Activated T-helper 1 cell treated with Interleukin-2 at 50 U/mL for 16 hours (primary cell): Measurements from ENCODE around the gene HBP1.
"Not testable (repeated sequence)": the region's sequence is repeated elsewhere in the genome, so short reads cannot be mapped to it uniquely, and the experiment has no call there.

Source experiments
- DNase-seq: peaks from one replicate; pipeline ENCODE4 v3.0.0-alpha.2; 2020; ENCODE audit warnings: low read depth

The HBP1 gene

DNA sequence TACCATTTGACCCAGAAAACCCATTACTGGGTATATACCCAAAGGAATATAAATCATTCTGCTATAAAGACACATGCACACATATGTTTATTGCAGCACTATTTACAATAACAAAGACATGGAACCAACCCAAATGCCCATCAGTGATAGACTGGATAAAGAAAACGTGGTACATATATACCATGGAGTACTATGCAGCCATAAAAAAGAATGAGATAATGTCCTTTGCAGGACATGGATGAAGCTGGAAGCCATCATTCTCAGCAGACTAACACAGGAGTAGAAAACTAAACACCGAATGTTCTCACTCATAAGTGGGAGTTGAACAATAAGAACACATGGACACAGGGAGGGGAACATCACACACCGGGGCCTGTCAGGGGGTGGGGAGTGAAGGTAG is 13.1 kb upstream of the HBP1 start:
- not testable (repeated sequence) for DNase-seq

DNA sequence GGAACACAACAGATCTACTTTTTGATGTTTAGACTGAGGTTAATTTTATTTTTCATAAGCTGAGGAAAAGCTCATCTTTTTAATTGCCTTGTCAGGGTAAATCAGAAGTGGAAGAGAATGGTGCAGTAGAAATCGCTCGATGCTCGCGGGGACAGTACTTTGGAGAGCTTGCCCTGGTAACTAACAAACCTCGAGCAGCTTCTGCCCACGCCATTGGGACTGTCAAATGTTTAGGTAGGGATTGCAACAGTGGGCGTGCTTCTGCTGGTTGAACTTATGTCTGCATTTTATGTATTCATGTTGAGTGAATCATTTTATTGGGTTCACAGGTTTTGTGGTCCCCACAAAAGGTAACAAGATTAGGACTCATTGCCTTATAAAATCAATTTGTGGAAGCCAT is 11.7 kb upstream of the HBP1 start:
- DNase-seq = no peak

DNA sequence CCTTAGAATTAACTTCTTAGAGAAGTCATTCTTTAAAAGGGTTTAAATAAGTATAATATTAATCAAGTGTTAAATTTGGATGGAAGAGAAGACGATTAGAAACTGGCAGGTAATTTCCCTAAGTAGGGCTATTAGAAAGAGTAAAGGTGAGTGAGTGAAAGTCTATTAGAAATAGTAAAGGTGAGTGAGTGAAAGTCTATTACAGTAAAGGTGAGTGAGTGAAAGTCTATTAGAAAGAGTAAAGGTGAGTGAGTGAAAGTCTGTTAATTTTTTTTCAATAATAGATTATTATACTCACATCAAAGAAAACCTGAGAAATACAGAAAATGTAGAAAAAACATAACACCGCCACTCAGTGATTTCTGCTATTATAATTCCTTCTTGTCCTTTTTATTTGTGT is 10.8 kb upstream of the HBP1 start:
- no peak for DNase-seq

DNA sequence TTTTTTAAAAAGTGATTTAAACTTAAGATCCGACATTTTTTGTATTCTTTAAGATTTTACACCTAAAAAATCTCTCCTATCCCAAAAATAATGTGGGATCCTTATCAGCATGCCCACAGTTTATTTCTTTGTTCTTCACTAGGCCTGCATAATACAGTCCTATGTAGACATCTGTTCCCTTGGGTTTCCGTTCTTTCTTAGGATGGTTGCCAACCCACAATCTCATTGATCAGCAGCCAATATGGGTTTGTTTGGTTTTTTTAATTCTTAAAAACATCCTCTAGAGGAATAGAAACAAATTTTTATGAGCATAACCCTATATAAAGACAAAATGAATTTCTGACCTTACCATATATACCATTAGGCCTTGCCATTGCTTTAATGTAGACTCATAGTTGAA is 8.4 kb upstream of the HBP1 start:
- DNase-seq = no peak

DNA sequence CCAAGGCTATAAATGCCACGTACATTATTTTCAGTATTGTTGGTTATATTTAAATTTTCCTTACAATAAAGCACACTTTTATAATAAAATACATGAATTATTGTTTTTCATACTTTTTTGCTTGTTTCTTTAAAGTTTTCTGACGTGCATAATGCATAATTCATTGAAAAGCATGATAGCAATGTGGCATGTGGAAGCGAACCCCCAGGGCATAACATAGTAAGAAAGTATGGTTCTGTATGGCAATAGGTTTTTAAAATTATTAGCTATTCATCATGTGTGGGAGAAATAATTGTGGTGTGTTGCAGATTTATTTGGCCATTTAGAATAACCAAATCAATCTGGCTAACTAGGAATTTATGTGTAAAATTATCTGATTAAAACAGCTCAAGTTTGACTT is 7.4 kb upstream of the HBP1 start:
- no peak for DNase-seq

DNA sequence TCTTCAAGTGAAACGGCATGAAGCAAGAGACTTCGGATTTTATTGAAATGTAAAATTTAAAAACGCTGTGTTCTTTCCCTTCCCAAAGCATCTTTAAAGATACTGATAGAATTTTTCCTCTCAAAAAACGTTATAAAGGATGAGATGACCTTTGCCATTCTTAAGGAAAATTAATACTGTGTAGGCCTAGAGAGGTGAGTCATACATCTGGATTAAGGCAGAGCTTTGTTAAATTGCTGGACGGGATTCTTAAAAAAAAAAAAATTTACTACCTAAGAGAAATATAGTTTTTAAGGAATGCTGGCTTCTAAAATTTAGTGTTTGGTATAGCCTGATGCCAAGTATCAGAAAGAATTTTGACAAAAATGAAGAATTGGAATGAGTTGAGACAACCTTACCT is 6.3 kb upstream of the HBP1 start:
- DNase-seq = no peak

DNA sequence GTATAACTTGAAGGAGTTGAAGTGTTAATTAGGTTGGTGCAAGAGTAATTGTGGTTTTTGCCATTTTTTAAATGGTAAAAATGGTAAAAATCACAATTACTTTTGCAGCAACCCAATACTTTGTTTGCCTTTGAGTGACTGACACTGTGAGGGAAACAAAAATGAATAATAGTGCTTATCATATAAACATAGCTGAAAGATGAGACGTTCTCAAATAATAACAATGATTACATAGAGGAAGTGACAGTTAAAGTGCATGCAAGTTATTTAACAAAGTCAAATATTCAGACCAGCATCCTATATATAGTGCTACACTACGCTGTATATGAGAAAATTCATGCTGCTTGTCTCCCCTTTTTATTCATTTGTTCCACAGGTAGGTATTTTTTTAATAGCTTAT is 4.7 kb upstream of the HBP1 start:
- no peak for DNase-seq

DNA sequence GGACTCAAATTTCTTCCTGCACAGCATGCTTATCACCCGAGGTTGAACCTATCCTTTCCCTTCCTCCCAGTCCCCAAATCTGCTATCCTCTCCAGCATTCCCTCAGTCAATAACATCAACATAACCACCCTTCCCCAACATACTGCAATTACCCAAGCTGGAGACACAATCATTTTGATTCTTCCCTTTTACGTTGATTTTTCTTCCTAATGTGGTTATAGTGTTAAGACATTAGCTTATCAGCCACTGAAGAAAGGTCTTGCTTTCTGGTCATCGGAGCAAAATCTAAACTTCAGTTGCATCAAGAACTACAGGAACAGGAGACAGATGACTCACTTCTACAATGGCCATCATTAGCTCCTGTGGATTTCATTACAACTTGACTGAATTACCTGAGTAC is 3.5 kb upstream of the HBP1 start:
- no peak for DNase-seq

DNA sequence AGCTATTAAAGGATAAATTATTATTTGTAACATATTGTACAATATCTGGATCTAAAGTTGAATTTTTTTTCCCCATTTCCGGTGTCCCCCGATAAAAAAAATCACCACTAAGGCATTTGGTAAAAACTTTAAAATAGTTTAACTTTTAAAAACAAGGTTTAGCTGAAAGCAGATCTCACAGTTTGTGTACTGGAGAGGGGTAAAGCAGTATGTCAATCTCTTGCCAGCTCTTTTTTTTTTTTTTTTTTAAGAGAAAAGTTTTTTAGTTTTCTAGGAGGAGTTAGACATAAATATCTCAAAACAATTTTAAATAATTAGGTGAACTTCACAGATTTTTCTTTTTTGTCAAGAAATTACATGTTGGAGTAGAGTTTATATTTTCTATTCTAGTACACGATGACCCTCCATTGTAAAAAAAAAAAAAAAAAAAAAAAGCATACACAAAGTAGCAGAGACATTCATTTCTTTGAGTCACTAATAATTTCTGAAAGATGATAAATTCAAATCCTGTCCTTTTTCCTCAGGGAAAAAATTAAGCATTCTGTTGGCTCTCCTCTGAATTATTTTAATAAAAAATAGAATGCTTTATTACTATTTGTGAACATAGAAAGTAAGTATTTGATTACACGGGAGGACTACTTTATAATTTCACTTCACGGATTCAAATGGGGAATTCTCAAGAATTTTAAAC is 1.9 kb upstream of the HBP1 start:
- DNase-seq = no peak

DNA sequence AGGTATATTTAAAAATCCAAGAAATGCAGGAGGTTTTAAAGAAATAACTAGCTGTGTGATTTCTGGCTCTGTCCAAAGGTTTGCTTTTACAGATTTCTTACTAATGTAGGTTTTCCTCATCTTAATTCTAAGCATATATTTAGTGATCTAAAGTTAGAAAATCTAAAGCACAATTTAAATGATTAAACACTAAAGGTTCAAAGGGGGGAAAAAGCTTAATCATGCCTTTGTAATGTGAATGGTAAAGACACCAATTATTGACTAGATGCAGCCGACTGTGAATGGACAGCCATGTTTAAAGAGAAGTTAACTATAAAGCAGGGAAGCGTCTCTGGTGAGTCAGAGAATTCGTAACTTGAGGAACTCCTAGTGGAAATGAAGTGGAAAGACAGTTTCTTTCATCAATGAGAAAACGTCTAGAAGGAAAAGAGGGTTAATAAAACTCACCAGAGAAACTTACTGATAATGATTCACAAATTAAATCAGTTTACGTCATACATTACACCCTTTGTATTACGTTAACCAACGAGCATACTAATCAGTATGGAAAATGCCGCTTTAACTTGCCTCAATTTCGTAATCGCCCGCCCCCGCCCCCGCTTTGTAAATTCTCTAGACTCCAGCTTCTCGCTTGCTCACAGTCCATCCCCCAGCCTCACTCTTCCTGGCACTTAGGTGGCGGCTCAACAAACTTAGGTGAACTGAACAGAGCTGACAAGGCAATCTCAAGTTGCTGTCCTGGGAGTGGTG is 1.1 kb upstream of the HBP1 start:
- no peak for DNase-seq

DNA sequence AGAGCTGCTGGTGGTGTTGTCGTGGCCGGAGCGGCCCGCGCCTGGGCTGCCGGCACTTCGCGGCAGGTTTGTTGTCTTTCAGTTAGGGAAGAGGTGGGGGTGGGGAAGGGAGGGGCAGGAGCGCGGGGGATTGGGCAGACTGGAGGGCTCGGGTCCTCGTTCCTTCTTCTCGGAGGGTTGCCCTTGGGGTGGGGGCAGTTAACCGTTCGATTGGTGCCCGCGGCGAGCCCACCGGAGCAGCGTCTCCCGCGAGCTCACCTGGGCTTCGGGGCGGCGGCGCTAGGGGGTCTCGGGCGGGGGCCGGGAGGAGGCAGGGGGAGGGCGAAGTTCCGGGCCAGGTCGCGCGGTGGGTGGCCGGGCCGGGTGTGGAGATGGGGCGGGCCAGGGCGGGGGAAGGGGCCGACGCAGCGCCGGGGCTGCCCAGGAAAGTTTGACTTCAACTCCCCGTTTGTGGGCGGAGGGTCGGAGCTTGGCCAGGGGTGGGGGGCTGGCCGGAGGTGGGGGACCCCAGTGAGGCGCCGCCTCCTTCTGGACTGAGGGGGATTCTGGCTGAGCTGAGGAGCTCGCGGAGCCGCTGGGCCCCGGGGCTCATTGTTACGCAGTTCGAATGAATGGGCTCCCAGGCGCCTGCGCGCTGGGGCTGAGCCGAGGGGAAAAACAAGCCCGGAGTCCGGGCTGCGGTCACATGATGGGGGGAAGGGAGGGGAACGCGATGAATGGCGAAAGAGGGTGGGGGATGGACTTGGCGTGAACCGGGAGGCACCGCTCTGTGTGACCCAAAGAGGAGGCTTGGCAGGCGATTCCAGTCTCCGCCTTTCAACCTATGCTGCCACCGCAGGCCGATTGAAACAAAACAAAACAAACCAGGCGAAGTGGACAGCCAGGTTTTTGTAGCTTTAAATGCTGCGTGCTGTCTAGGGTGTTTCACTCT is 582 bp downstream of the HBP1 start:
- peak; percentile 75 for DNase-seq

DNA sequence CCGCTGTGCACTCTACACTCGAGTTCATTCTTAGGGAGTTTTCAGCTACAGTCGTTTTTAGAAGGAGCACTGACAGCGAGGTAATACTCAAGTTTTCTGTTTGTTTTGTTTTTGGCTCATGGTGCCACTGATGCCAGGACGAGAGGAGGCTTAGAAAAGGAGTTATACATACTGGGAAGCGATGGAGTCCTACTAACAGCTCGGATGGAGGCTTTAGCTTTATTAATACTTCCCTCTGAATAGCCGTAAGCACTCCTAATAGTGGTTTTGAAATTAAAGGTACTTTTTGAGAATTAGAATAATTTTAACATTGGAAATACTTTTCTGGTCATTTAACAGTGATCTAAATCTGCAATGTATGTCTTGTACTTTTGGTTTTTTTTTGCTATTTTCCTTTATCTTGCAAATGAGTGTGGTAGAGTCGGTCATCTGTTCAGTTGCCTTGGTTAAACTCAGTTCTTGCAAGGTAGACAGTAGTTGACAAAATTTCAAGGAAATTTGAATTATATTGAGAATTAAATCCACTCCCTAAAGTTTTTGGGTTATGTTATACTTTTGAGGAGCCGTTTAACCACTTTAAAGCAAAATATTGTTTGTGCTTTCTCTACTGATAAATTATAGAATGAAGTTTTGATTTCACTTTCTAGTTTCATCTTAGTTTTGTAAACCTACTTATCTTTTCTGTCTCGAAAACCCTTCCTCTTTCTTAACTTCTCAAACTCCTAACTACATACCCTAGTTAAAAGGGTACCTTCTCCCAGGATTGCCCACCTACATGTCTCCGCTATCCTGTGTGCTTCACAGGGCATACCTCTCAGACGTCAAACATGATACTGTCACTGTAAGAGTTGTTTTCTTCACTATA is 1.5 kb downstream of the HBP1 start:
- DNase-seq = no peak

DNA sequence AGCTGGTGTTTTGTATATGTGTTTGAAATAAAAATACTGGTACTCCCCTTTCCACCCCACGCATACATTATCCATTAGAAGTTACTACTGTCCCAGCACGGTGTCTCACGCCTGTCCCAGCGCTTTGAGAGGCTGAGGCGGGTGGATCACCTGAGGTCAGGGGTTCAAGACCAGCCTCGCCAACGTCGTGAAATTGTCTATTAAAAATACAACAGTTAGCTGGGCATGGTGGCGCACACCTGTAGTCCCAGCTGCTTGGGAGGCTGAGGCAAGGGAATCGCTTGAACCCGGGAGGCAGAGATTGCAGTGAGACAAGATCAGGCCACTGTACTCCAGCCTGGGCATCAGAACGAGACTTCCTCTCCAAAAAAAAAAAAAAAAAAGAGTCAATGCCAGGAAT is 2.7 kb downstream of the HBP1 start:
- no peak for DNase-seq

DNA sequence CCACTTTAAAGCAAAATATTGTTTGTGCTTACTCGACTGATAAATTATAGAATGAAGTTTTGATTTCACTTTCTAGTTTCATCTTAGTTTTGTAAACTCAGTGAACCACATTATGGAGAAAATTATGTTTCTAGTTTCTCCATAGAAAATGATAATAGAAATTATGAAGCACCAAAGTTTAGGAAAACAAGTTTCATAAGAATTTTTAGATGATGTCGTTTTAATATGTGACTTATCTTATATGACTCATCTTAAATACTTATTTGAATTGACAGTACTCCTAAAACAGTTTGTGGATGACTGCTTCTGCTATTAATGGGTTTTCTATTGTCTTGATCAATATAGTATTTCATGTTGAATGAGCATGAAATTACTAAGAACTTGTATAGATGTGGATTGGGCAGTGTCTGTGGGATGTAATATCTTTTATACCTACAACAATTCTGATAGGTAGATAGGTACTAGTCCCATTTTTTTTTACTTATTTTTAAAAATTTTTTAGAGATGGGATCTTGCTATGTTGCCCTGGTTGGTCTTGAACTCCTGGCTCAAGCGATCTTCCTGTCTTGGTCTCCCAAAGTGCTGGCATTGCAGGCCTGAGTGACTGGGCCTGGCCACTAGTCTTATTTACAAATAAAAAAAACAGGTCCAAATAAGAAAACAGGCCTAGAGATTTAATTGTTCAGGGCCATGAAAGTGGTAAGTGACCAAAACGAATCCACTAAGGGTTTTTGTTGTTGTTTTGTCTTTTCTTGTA is 3.7 kb downstream of the HBP1 start:
- no peak for DNase-seq

DNA sequence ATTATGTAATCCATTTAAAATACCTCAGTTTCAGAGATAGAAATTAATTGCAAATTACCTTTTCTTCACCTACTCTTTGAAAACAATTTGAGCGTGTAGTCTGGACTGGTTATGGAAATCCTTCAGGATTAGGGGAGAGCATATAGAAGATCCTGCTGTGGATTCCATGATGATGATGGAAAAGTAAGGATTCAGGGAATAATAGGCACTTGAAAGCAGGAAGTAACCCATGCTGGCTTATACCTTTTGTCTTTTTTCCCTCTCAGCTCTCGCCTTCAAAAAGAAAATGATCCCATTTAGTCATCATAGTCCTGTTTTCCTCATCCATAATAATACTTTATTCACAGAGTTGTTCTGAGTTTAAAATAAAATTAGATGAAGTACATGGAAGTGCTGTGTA is 4.4 kb downstream of the HBP1 start:
- no peak for DNase-seq

DNA sequence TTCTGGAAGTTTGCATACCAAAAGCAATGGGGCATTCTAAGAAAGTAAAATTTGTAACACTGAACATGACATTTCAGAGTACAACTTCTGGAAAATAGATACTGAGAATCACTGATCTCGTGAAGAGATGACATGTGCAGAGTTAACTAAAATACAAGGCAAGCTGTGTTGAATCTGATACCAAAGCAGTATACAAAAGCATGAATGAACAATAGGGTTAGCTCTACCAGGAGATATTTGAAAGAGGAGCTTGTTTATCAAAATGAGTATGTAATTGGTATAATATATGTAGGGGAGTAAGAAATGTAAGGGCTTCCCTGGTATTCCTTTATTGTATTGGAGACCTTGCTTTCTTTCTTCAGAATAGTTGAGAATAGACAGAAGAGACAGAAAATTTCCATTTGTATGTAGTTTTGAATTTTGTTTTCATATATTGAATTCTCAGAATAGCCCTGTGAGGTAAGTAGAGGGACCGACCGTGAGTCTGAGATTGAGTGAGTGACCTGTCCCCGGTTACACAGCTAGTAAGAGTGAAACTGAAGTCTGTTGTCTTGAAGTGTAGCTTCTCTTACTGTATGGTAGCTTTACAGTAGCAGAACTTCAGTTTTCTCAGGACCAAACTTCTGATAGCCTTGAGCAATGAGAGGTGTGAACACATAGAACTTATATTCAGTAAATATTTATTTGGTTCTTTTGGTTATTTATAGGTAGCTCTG is 5.0 kb downstream of the HBP1 start:
- no peak for DNase-seq

DNA sequence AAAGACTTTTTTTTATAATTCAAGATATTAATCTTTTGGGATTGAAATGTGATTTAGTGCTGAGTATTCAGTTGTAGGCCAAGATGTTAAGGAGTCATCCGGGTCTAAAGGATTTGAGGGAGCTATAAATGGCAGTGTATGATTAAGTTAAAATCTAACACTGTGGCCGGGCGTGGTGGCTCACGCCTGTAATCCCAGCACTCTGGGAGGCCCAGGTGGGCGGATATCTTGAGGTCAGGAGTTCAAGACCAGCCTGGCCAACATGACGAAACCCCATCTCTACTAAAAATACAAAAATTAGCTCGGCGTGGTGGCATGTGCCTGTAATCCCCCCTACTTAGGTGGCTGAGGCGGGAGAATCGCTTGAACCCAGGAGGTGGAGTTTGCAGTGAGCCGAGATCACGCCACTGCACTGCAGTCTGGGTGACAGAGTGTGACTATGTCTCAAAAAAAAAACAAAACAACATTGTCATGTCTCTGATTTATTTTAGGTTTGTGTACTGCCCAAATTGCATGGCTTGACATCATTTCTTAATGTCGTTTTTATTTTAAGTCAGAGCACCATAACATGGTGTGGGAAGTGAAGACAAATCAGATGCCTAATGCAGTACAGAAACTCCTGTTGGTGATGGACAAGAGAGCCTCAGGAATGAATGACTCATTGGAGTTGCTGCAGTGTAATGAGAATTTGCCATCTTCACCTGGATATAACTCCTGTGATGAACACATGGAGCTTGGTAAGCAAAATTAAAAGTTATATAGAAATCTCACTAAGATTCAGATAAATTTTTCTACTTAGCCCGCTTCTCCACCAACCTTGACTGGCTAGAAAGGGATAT is 10.7 kb downstream of the HBP1 start:
- DNase-seq = no peak

DNA sequence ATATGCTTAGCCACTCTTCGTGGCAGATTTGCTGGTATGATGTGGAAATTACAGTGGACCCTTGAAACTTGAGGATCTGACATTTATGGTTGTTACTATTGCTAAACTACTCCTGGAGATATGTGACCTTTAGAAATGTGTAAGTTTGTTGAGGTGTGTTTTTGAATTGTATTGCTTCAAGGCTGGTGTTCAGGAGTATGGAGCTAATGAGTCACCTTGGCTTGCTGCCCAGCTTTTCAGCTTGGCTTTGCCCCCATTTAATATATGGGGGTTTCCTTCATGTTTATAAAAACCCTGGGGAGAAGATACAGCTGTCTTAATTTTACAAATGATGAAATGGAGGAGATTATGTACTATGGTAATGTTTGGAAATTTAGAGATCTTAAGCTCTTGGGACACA is 11.6 kb downstream of the HBP1 start:
- peak; percentile 16 for DNase-seq

DNA sequence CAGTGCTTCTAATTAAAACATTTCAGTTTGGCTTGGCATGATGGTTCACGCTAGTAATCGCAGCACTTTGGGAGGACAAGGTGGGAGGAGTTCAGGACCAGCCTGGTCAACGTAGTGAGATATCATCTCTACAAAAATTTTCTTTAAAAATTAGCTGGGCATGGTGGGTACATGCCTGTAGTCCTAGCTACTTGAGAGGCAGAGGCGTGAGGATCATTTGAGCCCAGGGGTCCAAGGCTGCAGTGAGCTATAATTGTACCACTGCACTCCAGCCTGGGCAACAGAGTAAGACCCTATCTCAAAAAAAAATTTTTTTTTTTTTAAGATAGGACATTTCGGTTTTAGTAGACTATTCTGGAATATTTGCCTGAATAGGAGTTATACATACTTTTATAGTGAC is 12.4 kb downstream of the HBP1 start:
- DNase-seq = no peak

DNA sequence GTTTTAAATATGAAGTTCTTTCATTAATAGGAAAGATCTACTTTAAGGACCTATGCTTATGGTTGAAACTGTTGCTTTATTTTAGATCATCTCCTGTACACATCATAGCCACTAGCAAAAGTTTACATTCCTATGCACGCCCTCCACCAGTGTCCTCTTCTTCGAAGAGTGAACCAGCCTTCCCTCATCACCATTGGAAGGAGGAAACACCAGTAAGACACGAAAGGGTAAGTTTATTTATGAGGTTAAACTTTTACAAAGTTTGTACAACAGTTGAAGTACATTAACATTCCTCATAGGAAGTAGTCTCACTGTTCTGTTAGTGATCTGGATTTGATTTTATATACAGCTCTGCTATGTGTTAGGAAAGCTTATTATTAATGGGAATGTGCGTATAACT is 16.9 kb downstream of the HBP1 start:
- DNase-seq = no peak
